ENCODE measurements around the gene AGAP1. TPM values are rescaled to one million over a fixed set of nuclear protein-coding genes. Genes with fewer than 3 reads are reported as not detected.
"Not testable (repeated sequence)": the region's sequence is repeated elsewhere in the genome, so short reads cannot be mapped to it uniquely, and the experiment has no call there.

AGAP1 gene
- polyA plus RNA-seq, 12 donors = 22.7 to 33.9 (median 26.5) TPM; not detected in 1

- no peak for DNase-seq
Measured at GRCh38 chr2:236120141-236120601, 626.3 kb downstream of the AGAP1 start.

GRCh38 chr2:236120829-236121228, 627.0 kb downstream of the AGAP1 start:
- no peak for DNase-seq

GRCh38 chr2:236121546-236121945, 627.7 kb downstream of the AGAP1 start:
- no peak for DNase-seq

GRCh38 chr2:236122236-236122635, 628.4 kb downstream of the AGAP1 start:
- no peak for DNase-seq

GRCh38 chr2:236123716-236124115, 629.9 kb downstream of the AGAP1 start:
- no peak for DNase-seq

- DNase-seq = no peak
Measured at GRCh38 chr2:236124182-236124893, 630.5 kb downstream of the AGAP1 start.

- DNase-seq = no peak
Measured at GRCh38 chr2:236125541-236125940, 631.7 kb downstream of the AGAP1 start.

GRCh38 chr2:236127010-236127409, 633.2 kb downstream of the AGAP1 start:
- no peak for DNase-seq

GRCh38 chr2:236128321-236128720, 634.5 kb downstream of the AGAP1 start:
- no peak for DNase-seq

GRCh38 chr2:236129935-236130334, 636.1 kb downstream of the AGAP1 start:
- no peak for DNase-seq

- DNase-seq = no peak
Measured at GRCh38 chr2:236130349-236130998, 636.6 kb downstream of the AGAP1 start.

GRCh38 chr2:236131073-236131692, 637.3 kb downstream of the AGAP1 start:
- DNase-seq = no peak

GRCh38 chr2:236133410-236134012, 639.7 kb downstream of the AGAP1 start:
- DNase-seq = no peak

GRCh38 chr2:236136538-236136937, 642.7 kb downstream of the AGAP1 start:
- DNase-seq = no peak

- no peak for DNase-seq
Measured at GRCh38 chr2:236137066-236137465, 643.2 kb downstream of the AGAP1 start.

GRCh38 chr2:236141616-236142015, 647.8 kb downstream of the AGAP1 start:
- DNase-seq = not testable (repeated sequence)

- no peak for DNase-seq
Measured at GRCh38 chr2:236143811-236144210, 650.0 kb downstream of the AGAP1 start.

- DNase-seq = no peak
Measured at GRCh38 chr2:236146436-236146835, 652.6 kb downstream of the AGAP1 start.

- DNase-seq = no peak
Measured at GRCh38 chr2:236155406-236155805, 661.6 kb downstream of the AGAP1 start.

GRCh38 chr2:236156095-236156859, 662.4 kb downstream of the AGAP1 start:
- DNase-seq = no peak

GRCh38 chr2:236156860-236157194, 663.0 kb downstream of the AGAP1 start:
- no peak for DNase-seq

GRCh38 chr2:236157366-236157765, 663.5 kb downstream of the AGAP1 start:
- no peak for DNase-seq
